ENCODE data around the gene CEBPG. TPM values are rescaled to one million over a fixed set of nuclear protein-coding genes. Genes with fewer than 3 reads are reported as not detected.

CEBPG gene
- total RNA-seq, 1 donor from 2014 or later = 30.4 TPM

GRCh38 chr19:33377586-33378475 lies 4.3 kb downstream of the CEBPG start:
- intact Hi-C loops (cut with micrococcal nuclease) = loop anchor here (10.0 kb wide), 1 partner anchor 233 kb away; no protein-coding TSS in a partner anchor
- Mint-ChIP-seq H3K4me3 (no peak overlapping the region), H3K4me1 (ENCODE audit: low read depth) (peaks cover 39% of the 10 kb centered on the region), H3K27me3 (ENCODE audit: insufficient read depth) (no peaks in the 10 kb centered on the region), H3K36me3 (ENCODE audit: low read depth) (peaks cover 35% of the 10 kb centered on the region), H3K9me3 (no peaks in the 10 kb centered on the region), H3K27ac (no peak overlapping the region)
- DNase-seq (ENCODE audit: low spot score) = no peak

- Mint-ChIP-seq H3K4me3 (no peak overlapping the region), H3K4me1 (ENCODE audit: low read depth) (peaks cover 41% of the 10 kb centered on the region), H3K9me3 (no peaks in the 10 kb centered on the region), H3K27ac (no peak overlapping the region), H3K36me3 (ENCODE audit: low read depth) (peaks cover 39% of the 10 kb centered on the region), H3K27me3 (ENCODE audit: insufficient read depth) (no peaks in the 10 kb centered on the region)
- DNase-seq (ENCODE audit: low spot score) = no peak
- intact Hi-C loops (cut with micrococcal nuclease) = loop anchor here (10.0 kb wide), 1 partner anchor 234 kb away; no protein-coding TSS in a partner anchor
Measured at GRCh38 chr19:33379151-33379829, 5.8 kb downstream of the CEBPG start.

GRCh38 chr19:33381101-33381500 lies 7.6 kb downstream of the CEBPG start:
- no peak overlapping the region for H3K4me3 Mint-ChIP-seq
- H3K27ac Mint-ChIP-seq = no peak overlapping the region
- no peaks in the 10 kb centered on the region for H3K27me3 Mint-ChIP-seq (ENCODE audit: insufficient read depth)
- peaks cover 30% of the 10 kb centered on the region for H3K36me3 Mint-ChIP-seq (ENCODE audit: low read depth)
- H3K4me1 Mint-ChIP-seq (ENCODE audit: low read depth) = peaks cover 23% of the 10 kb centered on the region
- intact Hi-C loops (cut with micrococcal nuclease) = no loop called here
- no peaks in the 10 kb centered on the region for H3K9me3 Mint-ChIP-seq
- DNase-seq (ENCODE audit: low spot score) = no peak

- Mint-ChIP-seq H3K36me3 (ENCODE audit: low read depth) (peaks cover 24% of the 10 kb centered on the region), H3K27ac (no peak overlapping the region), H3K4me3 (no peak overlapping the region), H3K9me3 (no peaks in the 10 kb centered on the region), H3K4me1 (ENCODE audit: low read depth) (peaks cover 14% of the 10 kb centered on the region), H3K27me3 (ENCODE audit: insufficient read depth) (no peaks in the 10 kb centered on the region)
- no peak for DNase-seq (ENCODE audit: low spot score)
- intact Hi-C loops (cut with micrococcal nuclease) = no loop called here
Measured at GRCh38 chr19:33382006-33382405, 8.5 kb downstream of the CEBPG start.

- intact Hi-C loops (cut with micrococcal nuclease) = no loop called here
Measured at GRCh38 chr19:33382982-33383381, 9.5 kb downstream of the CEBPG start.

GRCh38 chr19:33383720-33384292 lies 10.3 kb downstream of the CEBPG start:
- intact Hi-C loops (cut with micrococcal nuclease) = no loop called here
- no peak overlapping the region for H3K4me3 Mint-ChIP-seq
- peaks cover 23% of the 10 kb centered on the region for H3K36me3 Mint-ChIP-seq (ENCODE audit: low read depth)
- no peak overlapping the region for H3K27ac Mint-ChIP-seq
- no peaks in the 10 kb centered on the region for H3K9me3 Mint-ChIP-seq
- H3K27me3 Mint-ChIP-seq (ENCODE audit: insufficient read depth) = no peaks in the 10 kb centered on the region
- H3K4me1 Mint-ChIP-seq (ENCODE audit: low read depth) = peaks cover 5% of the 10 kb centered on the region
- no peak for DNase-seq (ENCODE audit: low spot score)

More at GRCh38 chr19:33382982-33383381, 9.5 kb downstream of the CEBPG start:
- H3K4me3 Mint-ChIP-seq = no peak overlapping the region
- H3K27ac Mint-ChIP-seq = no peak overlapping the region
- no peaks in the 10 kb centered on the region for H3K9me3 Mint-ChIP-seq
- peaks cover 23% of the 10 kb centered on the region for H3K36me3 Mint-ChIP-seq (ENCODE audit: low read depth)
- peaks cover 5% of the 10 kb centered on the region for H3K4me1 Mint-ChIP-seq (ENCODE audit: low read depth)
- DNase-seq (ENCODE audit: low spot score) = no peak
- no peaks in the 10 kb centered on the region for H3K27me3 Mint-ChIP-seq (ENCODE audit: insufficient read depth)

- Mint-ChIP-seq H3K27me3 (ENCODE audit: insufficient read depth) (no peaks in the 10 kb centered on the region), H3K9me3 (no peaks in the 10 kb centered on the region), H3K27ac (no peak overlapping the region), H3K4me1 (ENCODE audit: low read depth) (peaks cover 5% of the 10 kb centered on the region), H3K36me3 (ENCODE audit: low read depth) (peaks cover 17% of the 10 kb centered on the region), H3K4me3 (no peak overlapping the region)
- DNase-seq (ENCODE audit: low spot score) = no peak
- intact Hi-C loops (cut with micrococcal nuclease) = no loop called here
Measured at GRCh38 chr19:33384983-33385382, 11.5 kb downstream of the CEBPG start.

DNA sequence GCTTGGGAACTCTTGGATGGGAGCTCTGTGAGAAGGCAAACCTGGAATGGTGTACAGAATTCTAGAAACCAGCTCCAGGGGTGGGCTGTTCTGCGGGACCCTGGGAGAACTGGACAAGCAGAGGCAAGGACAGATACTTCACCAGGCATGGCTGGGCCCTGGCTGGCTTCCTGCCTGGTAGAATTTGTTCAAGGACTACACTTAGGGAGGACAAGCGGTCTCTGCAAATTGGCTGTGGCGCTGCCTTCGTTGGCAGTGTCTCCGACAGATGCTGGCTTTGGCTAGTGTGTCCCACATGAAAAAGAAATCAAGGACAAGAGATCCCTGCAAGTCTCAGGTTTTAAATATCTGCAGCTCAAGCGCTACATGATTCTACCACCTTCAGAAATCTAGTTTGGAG lies 12.4 kb downstream of the CEBPG start:
- Mint-ChIP-seq H3K4me3 (no peak overlapping the region), H3K36me3 (ENCODE audit: low read depth) (peaks cover 15% of the 10 kb centered on the region), H3K9me3 (no peaks in the 10 kb centered on the region), H3K27me3 (ENCODE audit: insufficient read depth) (no peaks in the 10 kb centered on the region), H3K4me1 (ENCODE audit: low read depth) (peaks cover 5% of the 10 kb centered on the region), H3K27ac (no peak overlapping the region)
- intact Hi-C loops (cut with micrococcal nuclease) = no loop called here
- no peak for DNase-seq (ENCODE audit: low spot score)

DNA sequence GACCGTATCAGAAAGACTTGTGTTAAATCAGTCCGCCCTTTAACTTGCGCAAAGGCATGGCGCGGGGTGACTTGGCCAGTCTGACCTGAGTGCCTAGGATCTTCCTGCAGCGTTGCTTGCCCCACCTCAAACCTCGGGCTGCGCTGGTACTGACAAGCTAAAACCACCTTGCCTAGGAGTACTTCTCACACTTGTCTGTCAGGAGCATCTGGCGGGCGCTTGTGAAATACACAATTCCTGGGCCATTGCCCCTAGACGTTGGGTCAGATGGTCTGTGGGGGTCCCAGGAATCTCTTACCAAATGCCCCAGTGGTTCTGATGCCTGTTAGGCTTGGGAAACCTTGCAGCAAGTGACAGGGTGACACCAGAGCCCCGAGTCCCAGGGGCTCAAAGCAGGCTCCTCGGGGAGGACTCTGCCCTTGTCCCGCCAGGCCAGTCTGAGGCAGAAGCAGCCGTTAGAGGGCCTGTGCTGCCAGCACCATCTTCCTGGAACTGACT lies 12.9 kb downstream of the CEBPG start:
- H3K27ac Mint-ChIP-seq = no peak overlapping the region
- no peak overlapping the region for H3K4me3 Mint-ChIP-seq
- H3K36me3 Mint-ChIP-seq (ENCODE audit: low read depth) = peaks cover 13% of the 10 kb centered on the region
- H3K9me3 Mint-ChIP-seq = no peaks in the 10 kb centered on the region
- DNase-seq (ENCODE audit: low spot score) = no peak
- peaks cover 5% of the 10 kb centered on the region for H3K4me1 Mint-ChIP-seq (ENCODE audit: low read depth)
- no peaks in the 10 kb centered on the region for H3K27me3 Mint-ChIP-seq (ENCODE audit: insufficient read depth)
- intact Hi-C loops (cut with micrococcal nuclease) = no loop called here

DNA sequence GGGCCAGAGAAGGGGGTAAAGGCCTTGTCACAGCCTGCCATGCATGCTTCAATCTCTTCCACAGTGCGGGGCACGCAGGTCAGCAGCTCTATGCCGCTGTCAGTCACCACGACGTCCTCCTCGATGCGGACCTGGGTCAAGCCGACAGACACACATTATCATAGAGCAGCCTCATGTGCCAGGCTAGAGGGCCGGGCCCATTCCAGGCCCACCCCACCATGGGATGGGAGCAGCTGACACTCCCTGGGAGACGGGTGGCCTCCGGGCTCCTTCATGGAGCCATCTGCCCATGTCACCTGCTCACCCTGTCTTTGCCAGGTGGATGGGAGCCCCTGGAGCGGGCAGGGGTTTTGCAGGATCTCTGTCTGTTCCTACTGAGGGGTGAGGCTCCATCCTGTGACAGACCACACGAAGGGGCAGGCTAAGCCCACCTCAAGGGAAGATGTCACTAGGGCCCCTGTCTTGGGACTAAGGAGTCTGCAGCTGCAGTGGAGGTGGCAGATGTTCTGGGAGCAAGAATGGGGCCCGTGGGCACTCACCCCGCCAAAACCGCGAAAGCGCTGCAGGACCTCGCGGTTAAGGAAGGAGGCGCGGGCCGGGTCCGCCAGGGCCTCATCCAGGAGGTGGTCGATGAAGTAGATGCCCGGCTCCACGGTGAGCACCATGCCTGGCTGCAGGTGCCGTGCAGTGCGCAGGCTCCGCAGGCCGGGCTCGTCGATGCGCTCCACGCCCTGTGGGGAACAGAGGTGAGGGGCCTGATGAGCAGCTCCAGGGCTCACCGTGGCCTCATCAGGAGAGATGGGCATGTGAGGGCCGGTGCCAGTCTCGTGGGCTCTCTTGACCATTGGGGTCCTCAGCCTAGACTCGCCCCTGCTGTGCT lies 14.1 kb downstream of the CEBPG start:
- intact Hi-C loops (cut with micrococcal nuclease) = no loop called here
- Mint-ChIP-seq H3K36me3 (ENCODE audit: low read depth) (peaks cover 6% of the 10 kb centered on the region), H3K9me3 (no peaks in the 10 kb centered on the region), H3K4me1 (ENCODE audit: low read depth) (peaks cover 5% of the 10 kb centered on the region), H3K4me3 (no peak overlapping the region), H3K27me3 (ENCODE audit: insufficient read depth) (no peaks in the 10 kb centered on the region), H3K27ac (no peak overlapping the region)
- DNase-seq (ENCODE audit: low spot score) = no peak

- DNase-seq (ENCODE audit: low spot score) = no peak
- Mint-ChIP-seq H3K27ac (no peak overlapping the region), H3K4me3 (no peak overlapping the region), H3K27me3 (ENCODE audit: insufficient read depth) (no peaks in the 10 kb centered on the region), H3K36me3 (ENCODE audit: low read depth) (peaks cover 6% of the 10 kb centered on the region), H3K4me1 (ENCODE audit: low read depth) (peaks cover 5% of the 10 kb centered on the region), H3K9me3 (no peaks in the 10 kb centered on the region)
- intact Hi-C loops (cut with micrococcal nuclease) = no loop called here
Measured at GRCh38 chr19:33388231-33388724, 14.8 kb downstream of the CEBPG start.
